Adrenal gland (tissue), 12 donors: ENCODE data around the gene PTBP1. TPM values are rescaled to one million over a fixed set of nuclear protein-coding genes. Genes with fewer than 3 reads are reported as not detected.

Experiments
- DNase-seq, 7 donors: peaks; one replicate each; pipeline ENCODE4 v3.0.0-alpha.2; 2019 to 2020
- H3K27ac ChIP-seq, 5 donors: fragments of 200-600 bp; sonication (generic) in 4 of 5; 1 replicate in 3 of 5; 2 replicates in 2 of 5; pipeline versions ENCODE4 v1.5.1 to v1.8.0; 2016 to 2020; ENCODE audit warnings: mild to moderate bottlenecking in 1 of 5
- H3K27me3 ChIP-seq: fragments of 200-600 bp; 2 replicates; pipeline ENCODE4 v1.8.0; 2021
- H3K36me3 ChIP-seq, 2 donors: fragments of 200-600 bp; replicated peaks in 1 of 2; 1 replicate in 1 of 2; 2 replicates in 1 of 2; pipeline versions ENCODE4 v1.5.1 to v1.8.0; 2018 to 2022
- H3K4me1 ChIP-seq, 2 donors: fragments of 200-600 bp; replicated peaks in 1 of 2; 1 replicate in 1 of 2; 2 replicates in 1 of 2; pipeline versions ENCODE4 v1.5.1 to v1.8.0; 2018 to 2021
- H3K4me3 ChIP-seq, 4 donors: fragments of 200-600 bp; sonication (generic) in 3 of 4; one replicate each; pipeline ENCODE4 v1.5.1; 2016 to 2018
- H3K9me3 ChIP-seq, 3 donors: fragments of 200-600 bp; sonication (generic) in 1 of 3; replicated peaks in 1 of 3; 1 replicate in 2 of 3; 2 replicates in 1 of 3; pipeline versions ENCODE4 v1.5.1 to v1.8.0; 2016 to 2021
- POLR2A ChIP-seq, 2 donors: fragments of 450-650 bp; IDR thresholded peaks; one replicate each; pipeline ENCODE4 v1.6.1; 2017; ENCODE audit warnings: antibody characterized with exemption in 2 of 2, mild to moderate bottlenecking in 2 of 2, moderate library complexity in 1 of 2
- WGBS, 4 donors: extraction: QIAGEN DNeasy Blood & Tissue Kit in 2 of 4; methylation state at CpG; one replicate each; pipeline versions ENCODE4 v1.1.5 to v1.1.7; 2013 to 2017; 5-methylcytosine and 5-hydroxymethylcytosine counted together
- intact Hi-C, 2 donors: fragments of 100-400 bp; cut with DNase I; formaldehyde crosslinking; loops; one replicate each; pipeline versions ENCODE4 v1.14.1 to v1.15.0; 2022 to 2023
- polyA plus RNA-seq, 3 donors: library from polyadenylated mRNA; stranded (reverse); fragments of 200-250 nt in 2 of 3; fragments of 350-450 nt in 1 of 3; fragmentation: Illumina TruSeq in 1 of 3; extraction: RNeasy Lipid Tissue Mini Kit (QIAGEN cat#74804) in 1 of 3; gene quantifications; one replicate each; pipeline ENCODE4 v1.2.3, GENCODE V29; 2013 to 2014
- total RNA-seq, 9 donors: library from RNA; depleted of rRNA in 4 of 9; stranded (reverse); fragments of >200 nt in 4 of 9; fragments of 120-200 nt in 1 of 9; fragmentation: NEBNext Ultra II Directional in 1 of 9; extraction: Animal tissue kit (Norgen Biotek cat#: 25700) in 1 of 9; gene quantifications; one replicate each; pipeline versions ENCODE4 v1.1.0 to v1.2.4, GENCODE V29; 2013 to 2023
- TF ChIP-seq, protein P1 (sequence below), 6 experiments: fragments of 450-650 bp in 4 of 6; fragments of 200-600 bp in 2 of 6; sonication (generic) in 1 of 6; IDR thresholded peaks; 1 replicate in 5 of 6; 2 replicates in 1 of 6; pipeline versions ENCODE4 v1.5.1 to v1.8.0; 2016 to 2021; ENCODE audit warnings: antibody characterized with exemption in 6 of 6, mild to moderate bottlenecking in 2 of 6, moderate library complexity in 1 of 6
- donor health status: healthy with polysubstance abuse.
- donor health status: Bipolar disorder and iron deficiency.
- donor health status: DM: yes; HTN: yes; CAD: no.
- donor health status: DM: no; HTN: no; CAD: no.
- donor health status: DM: no; HTN: no; CAD: no.
- donor health status: DM: yes; HTN: yes; CAD: no.

Gene PTBP1
- total and polyA plus RNA-seq, 12 donors, result 64.6 to 236 (median 146) TPM

DNA sequence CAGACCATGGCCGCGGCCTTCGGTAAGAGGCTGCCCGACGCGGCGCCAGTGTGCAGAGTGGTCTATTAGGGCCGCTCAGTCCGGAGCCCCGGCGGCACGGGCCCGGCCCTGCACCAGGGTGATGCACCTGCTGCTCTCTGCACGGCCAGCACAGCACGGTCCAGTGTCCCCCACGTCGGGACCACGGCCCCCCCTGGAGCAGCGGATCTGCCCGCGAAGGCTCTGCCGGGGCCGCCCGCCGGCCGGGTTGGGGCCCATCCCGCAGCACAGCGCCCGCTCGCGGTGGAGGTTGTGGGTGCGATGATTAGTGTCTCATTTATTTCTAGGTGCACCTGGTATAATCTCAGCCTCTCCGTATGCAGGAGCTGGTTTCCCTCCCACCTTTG is 7.9 kb downstream of the PTBP1 start:
- H3K36me3 ChIP-seq, result peaks cover 0 to 76% of the 10 kb centered on the region in 2 donors
- TF ChIP-seq, protein P1, sequence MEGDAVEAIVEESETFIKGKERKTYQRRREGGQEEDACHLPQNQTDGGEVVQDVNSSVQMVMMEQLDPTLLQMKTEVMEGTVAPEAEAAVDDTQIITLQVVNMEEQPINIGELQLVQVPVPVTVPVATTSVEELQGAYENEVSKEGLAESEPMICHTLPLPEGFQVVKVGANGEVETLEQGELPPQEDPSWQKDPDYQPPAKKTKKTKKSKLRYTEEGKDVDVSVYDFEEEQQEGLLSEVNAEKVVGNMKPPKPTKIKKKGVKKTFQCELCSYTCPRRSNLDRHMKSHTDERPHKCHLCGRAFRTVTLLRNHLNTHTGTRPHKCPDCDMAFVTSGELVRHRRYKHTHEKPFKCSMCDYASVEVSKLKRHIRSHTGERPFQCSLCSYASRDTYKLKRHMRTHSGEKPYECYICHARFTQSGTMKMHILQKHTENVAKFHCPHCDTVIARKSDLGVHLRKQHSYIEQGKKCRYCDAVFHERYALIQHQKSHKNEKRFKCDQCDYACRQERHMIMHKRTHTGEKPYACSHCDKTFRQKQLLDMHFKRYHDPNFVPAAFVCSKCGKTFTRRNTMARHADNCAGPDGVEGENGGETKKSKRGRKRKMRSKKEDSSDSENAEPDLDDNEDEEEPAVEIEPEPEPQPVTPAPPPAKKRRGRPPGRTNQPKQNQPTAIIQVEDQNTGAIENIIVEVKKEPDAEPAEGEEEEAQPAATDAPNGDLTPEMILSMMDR (IDR thresholded peaks at IDR 0.05), result peak in 1 of 6 experiments; percentile 32
- TF ChIP-seq POLR2A (IDR thresholded peaks at IDR 0.05), result no peak
- DNase-seq, result no peak
- WGBS, 4 donors, result 80 to 87% (median 84%) methylated on average over 1 to 33 of the region's 33 CpGs
- no peaks in the 10 kb centered on the region for H3K9me3 ChIP-seq
- peaks cover 26 to 38% of the 10 kb centered on the region in 2 donors for H3K4me1 ChIP-seq
- intact Hi-C loops, result no loop called here
- no peaks in the 10 kb centered on the region for H3K27me3 ChIP-seq
- H3K4me3 ChIP-seq, result no peak overlapping the region
- H3K27ac ChIP-seq, result peak overlapping the region in 1 of 5 donors; percentile 70

DNA sequence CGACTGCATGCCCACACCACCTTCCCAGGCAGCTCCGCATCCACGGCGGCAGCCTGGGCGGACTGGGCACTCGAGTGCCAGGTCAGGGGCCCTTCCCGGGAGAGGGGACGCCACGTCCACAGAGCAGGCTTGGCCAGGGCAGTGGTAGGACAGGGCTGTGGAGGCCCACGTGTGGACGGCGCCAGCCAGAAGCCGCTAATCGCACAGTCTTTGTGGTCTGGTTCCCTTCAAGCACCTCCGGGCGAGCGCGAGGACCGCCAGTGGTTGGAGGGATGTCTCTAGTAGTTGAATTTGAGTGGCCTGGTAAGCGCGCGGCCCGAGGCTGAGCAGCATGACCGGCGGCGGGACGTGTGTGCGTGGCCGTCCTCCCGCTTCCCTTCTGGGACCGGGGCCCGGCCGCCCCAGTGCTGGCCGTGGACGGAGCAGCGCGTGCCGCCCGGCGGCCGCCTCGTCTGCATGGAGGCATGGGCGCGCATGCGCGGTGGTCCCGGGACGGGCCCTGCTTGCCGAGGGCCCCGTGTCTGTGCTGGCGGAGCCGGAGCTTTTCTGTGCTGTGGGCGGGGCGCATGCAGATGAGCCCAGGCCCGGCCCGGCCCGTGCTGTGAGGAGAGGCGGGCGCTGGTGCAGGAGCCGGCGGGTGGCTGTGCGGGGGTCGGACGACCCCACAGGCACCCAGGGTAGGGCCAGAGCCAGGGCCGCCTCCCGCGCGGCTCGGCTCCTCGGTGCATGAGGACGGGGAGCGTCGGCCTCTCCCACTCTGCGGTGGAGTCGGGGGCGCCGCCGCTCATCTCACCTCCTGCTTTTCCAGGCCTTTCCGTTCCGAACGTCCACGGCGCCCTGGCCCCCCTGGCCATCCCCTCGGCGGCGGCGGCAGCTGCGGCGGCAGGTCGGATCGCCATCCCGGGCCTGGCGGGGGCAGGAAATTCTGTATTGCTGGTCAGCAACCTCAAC is 8.6 kb downstream of the PTBP1 start:
- WGBS, 4 donors, result 88 to 90% (median 90%) methylated on average over 39 to 93 of the region's 93 CpGs
- H3K27ac ChIP-seq, result no peak overlapping the region
- H3K36me3 ChIP-seq, result peaks cover 0 to 77% of the 10 kb centered on the region in 2 donors
- no peak overlapping the region for H3K4me3 ChIP-seq
- intact Hi-C loops, result no loop called here
- H3K27me3 ChIP-seq, result no peaks in the 10 kb centered on the region
- peak in 1 of 7 donors; percentile 22 for DNase-seq
- H3K9me3 ChIP-seq, result no peaks in the 10 kb centered on the region
- H3K4me1 ChIP-seq, result peaks cover 18 to 31% of the 10 kb centered on the region in 2 donors
- TF ChIP-seq, protein P1 (IDR thresholded peaks at IDR 0.05), result peak in 1 of 6 experiments; percentile 2
- TF ChIP-seq POLR2A (IDR thresholded peaks at IDR 0.05), result no peak

DNA sequence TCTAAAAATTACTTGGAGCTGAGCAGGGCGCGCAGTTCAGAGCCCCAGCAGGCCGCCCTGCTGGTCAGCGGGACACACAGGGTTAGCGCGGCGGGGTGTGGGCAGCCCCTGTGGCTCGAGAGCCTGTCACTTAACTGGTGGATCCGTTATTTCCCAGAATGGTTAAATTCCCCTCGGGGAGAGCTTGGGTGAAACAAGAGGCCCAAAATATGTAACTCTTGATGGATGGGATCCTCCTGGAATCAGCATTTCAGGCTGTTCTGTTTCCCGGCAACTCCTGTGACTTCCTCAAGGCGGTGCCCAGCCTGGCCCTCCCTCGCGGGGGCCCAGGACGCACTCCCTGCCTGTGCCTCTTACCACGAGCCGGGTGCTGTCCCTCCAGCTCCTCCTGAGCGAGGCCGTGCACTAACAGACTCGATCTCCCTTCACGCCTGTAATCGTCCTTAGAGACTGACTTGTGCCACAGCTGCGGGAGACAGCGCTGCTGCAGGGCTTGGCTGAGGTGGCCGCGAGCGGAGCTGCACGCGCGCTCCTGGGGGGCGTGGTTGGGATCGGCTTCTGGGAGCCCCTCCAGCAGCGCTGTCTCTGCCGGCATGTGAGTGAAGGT is 9.7 kb downstream of the PTBP1 start:
- Histone ChIP-seq H3K27ac (no peak overlapping the region), H3K4me1 (peaks cover 8 to 21% of the 10 kb centered on the region in 2 donors), H3K4me3 (no peak overlapping the region), H3K27me3 (no peaks in the 10 kb centered on the region), H3K36me3 (peaks cover 0 to 87% of the 10 kb centered on the region in 2 donors), H3K9me3 (no peaks in the 10 kb centered on the region)
- TF ChIP-seq POLR2A (IDR thresholded peaks at IDR 0.05), result no peak
- TF ChIP-seq, protein P1 (IDR thresholded peaks at IDR 0.05), result peak in 1 of 6 experiments; percentile 4
- intact Hi-C loops, result no loop called here
- WGBS, 4 donors, result 82 to 94% (median 86%) methylated on average over 18 to 34 of the region's 34 CpGs
- DNase-seq, result no peak
